Activated T-helper 1 cell treated with anti-CD3 and anti-CD28 coated beads, Interleukin-12 subunit alpha, Interleukin-12 subunit beta, Interleukin-2, Interleukin-4 antibody, amounts not matched to agents 30 ng/mL and 10 ng/mL and 1 ng/mL, durations not matched to agents 14 hours and 24 hours and 36 hours (primary cell): ENCODE measurements around the gene SCN1B. TPM values are rescaled to one million over a fixed set of nuclear protein-coding genes. Genes with fewer than 3 reads are reported as not detected.

Experiments
- DNase-seq: peaks from one replicate; pipeline ENCODE4 v3.0.0; 2021; ENCODE audit warnings: low spot score
- H3K27ac Mint-ChIP-seq: one replicate; pipeline ENCODE4 v1.8.0; 2021; ENCODE audit warnings: mild to moderate bottlenecking, mixed read lengths
- H3K27me3 Mint-ChIP-seq: one replicate; pipeline ENCODE4 v1.8.0; 2022; ENCODE audit warnings: mild to moderate bottlenecking, moderate library complexity, mixed read lengths; ENCODE audit not compliant: insufficient read depth
- H3K36me3 Mint-ChIP-seq: one replicate; pipeline ENCODE4 v1.8.0; 2021; ENCODE audit warnings: low read depth, mixed read lengths
- H3K4me1 Mint-ChIP-seq: one replicate; pipeline ENCODE4 v1.8.0; 2021; ENCODE audit warnings: low read depth, mixed read lengths
- H3K4me3 Mint-ChIP-seq: one replicate; pipeline ENCODE4 v1.8.0; 2021; ENCODE audit warnings: mild to moderate bottlenecking, moderate library complexity, mixed read lengths
- H3K9me3 Mint-ChIP-seq: one replicate; pipeline ENCODE4 v1.8.0; 2021; ENCODE audit warnings: mixed read lengths
- intact Hi-C: fragments of 100-400 bp; cut with micrococcal nuclease; formaldehyde crosslinking; loops from one replicate; pipeline ENCODE4 v1.15.1; 2024
- total RNA-seq: library from RNA; stranded (reverse); gene quantifications from 2 replicates; pipeline ENCODE4 v1.2.3, GENCODE V29; 2022

Gene SCN1B
- total RNA-seq, 1 donor from 2014 or later, result 1.2 TPM

DNA sequence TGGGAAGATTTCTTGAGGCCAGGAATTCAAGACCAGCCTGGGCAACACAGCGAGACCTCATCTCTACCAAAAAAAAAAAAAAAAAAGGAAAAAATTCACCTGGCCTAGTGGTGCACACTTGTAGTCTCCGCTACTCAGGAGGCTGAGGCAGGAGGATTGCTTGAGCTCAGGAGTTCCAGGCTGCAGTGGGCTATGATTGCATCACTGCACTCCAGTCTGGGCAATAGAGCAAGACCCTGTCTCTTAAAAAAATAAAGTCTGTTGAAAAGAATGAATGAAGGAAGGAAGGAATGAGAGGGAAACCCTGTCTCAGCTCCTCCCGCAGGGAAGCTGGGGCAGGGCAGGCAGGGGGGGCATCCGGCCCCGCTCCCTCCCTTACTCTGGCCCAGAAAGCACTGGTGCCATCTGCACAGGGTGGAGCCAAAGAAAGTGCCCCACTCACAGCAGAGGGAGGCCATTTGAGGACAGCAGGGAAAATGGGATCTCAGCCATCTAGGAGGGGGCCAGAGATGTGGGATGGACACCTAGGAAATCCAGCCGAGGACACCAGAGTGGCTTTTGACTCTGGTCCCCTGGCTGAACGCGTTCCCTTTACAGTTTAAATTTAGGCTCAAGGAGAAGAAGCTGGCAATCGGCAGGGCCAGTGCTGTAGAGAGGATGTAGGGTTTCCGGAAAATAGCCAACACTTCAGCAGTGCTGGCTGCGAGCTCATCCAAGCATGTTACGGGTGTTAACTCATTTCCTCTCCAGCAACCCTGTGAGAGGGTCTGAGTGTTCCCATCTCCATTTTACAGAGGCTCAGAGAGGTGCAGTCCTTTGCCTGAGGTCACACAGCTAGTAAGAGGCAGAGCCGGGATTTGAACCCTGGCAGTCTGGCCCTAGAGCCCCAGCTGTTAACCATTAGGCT, 7.7 kb downstream of the SCN1B start:
- Mint-ChIP-seq H3K27ac (no peak overlapping the region), H3K9me3 (no peaks in the 10 kb centered on the region), H3K27me3 (peaks cover 21% of the 10 kb centered on the region), H3K4me3 (no peak overlapping the region), H3K4me1 (peaks cover 7% of the 10 kb centered on the region), H3K36me3 (no peaks in the 10 kb centered on the region)
- intact Hi-C loops, result no loop called here
- DNase-seq, result no peak

DNA sequence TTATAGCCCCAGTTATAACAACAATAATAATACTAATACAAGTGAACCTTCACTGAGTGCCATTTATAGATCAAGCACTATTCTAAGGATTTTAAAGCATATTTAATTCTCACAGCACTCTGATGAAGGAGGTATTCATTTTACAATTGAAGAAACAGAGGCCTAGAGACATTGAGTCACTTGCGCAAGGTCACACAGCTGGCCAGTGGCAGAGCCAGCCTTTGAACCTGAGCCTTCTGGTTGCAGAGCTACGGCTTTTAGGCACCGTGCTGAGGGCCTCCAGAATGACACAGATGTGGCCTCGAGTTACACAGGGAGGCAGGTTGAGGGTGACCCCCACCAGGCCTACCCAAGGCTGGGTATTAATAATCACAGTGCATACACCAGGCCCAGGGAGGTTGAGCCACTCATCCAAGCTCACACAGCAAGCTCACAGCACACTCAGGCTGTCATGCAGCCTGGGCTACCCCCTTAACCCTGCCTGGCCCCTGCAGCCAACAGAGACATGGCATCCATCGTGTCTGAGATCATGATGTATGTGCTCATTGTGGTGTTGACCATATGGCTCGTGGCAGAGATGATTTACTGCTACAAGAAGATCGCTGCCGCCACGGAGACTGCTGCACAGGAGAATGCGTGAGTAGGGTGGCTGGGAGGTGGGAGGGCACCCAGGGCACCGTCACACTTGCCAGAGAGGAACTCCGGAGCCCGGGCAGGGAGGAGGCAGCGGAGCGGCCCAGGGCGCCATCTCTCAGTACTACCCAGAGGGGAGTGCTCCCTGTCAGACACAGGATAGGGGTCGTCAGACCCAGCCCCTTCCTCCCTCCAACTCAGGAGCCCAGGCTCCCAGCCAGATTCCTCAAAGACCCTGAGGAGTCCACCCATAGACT, 8.6 kb downstream of the SCN1B start:
- Mint-ChIP-seq H3K27ac (no peak overlapping the region), H3K4me3 (no peak overlapping the region), H3K27me3 (peaks cover 20% of the 10 kb centered on the region), H3K9me3 (no peaks in the 10 kb centered on the region), H3K4me1 (peaks cover 8% of the 10 kb centered on the region), H3K36me3 (no peaks in the 10 kb centered on the region)
- intact Hi-C loops, result no loop called here
- DNase-seq, result no peak

GRCh38 chr19:35039881-35040825, 9.9 kb downstream of the SCN1B start:
- H3K9me3 Mint-ChIP-seq, result no peaks in the 10 kb centered on the region
- no peak overlapping the region for H3K27ac Mint-ChIP-seq
- peaks cover 20% of the 10 kb centered on the region for H3K4me1 Mint-ChIP-seq
- no peak for DNase-seq
- intact Hi-C loops, result no loop called here
- no peak overlapping the region for H3K4me3 Mint-ChIP-seq
- peaks cover 16% of the 10 kb centered on the region for H3K27me3 Mint-ChIP-seq
- H3K36me3 Mint-ChIP-seq, result no peaks in the 10 kb centered on the region

- intact Hi-C loops, result no loop called here
- Mint-ChIP-seq H3K4me1 (peaks cover 28% of the 10 kb centered on the region), H3K27ac (no peak overlapping the region), H3K27me3 (peaks cover 16% of the 10 kb centered on the region), H3K4me3 (no peak overlapping the region), H3K9me3 (no peaks in the 10 kb centered on the region), H3K36me3 (no peaks in the 10 kb centered on the region)
- no peak for DNase-seq
Measured at GRCh38 chr19:35040826-35041547, 10.7 kb downstream of the SCN1B start.

- intact Hi-C loops, result no loop called here
- Mint-ChIP-seq H3K9me3 (no peaks in the 10 kb centered on the region), H3K4me3 (no peak within 1 kb of the TSS), H3K4me1 (peaks cover 28% of the 10 kb centered on the region), H3K36me3 (no peaks in the 10 kb centered on the region), H3K27me3 (peaks cover 16% of the 10 kb centered on the region), H3K27ac (no peak within 1 kb of the TSS)
- no peak for DNase-seq
Measured at GRCh38 chr19:35041548-35042055, 11.3 kb downstream of the SCN1B start, which contains the start of gene HPN. Gene HPN (plus strand): TSS chr19:35041721. CDS start chr19:35042507, 786 bp downstream.

DNA sequence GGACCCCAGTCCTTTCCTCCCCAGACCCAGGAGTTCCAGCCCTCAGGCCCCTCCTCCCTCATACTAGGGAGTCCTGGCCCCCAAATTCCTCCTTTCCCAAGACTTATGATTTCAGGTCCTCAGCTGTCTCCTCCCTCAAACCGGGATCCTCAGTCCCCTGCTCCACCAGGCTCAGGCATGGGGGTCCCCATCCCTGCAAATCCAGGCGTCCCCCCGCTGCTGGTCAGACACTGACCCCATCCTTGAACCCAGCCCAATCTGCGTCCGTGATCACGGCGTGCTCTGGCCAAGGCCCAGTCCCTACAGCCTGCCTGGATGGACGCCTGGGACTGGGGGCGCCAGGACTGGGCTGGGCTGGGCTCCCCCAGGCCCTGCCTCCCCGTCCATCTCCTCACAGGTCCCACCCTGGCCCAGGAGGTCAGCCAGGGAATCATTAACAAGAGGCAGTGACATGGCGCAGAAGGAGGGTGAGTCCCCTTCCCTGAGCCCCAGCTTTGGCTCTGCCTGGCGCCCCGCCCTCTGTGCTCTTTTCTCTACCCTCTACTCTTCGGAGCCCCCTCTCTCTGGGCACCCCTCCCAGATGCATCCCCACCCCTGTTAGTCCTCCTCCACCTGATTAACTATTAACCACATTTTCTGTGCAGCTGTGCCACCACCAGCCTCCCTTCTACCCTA, 11.9 kb downstream of the SCN1B start:
- no peak for DNase-seq
- Mint-ChIP-seq H3K36me3 (no peaks in the 10 kb centered on the region), H3K4me1 (peaks cover 28% of the 10 kb centered on the region), H3K9me3 (no peaks in the 10 kb centered on the region), H3K27me3 (peaks cover 16% of the 10 kb centered on the region), H3K4me3 (no peak overlapping the region), H3K27ac (no peak overlapping the region)
- intact Hi-C loops, result no loop called here

- Mint-ChIP-seq H3K9me3 (no peaks in the 10 kb centered on the region), H3K4me3 (no peak overlapping the region), H3K4me1 (peaks cover 28% of the 10 kb centered on the region), H3K36me3 (no peaks in the 10 kb centered on the region), H3K27me3 (peaks cover 13% of the 10 kb centered on the region), H3K27ac (no peak overlapping the region)
- DNase-seq, result no peak
- intact Hi-C loops, result no loop called here
Measured at GRCh38 chr19:35042954-35043604, 12.8 kb downstream of the SCN1B start.

DNA sequence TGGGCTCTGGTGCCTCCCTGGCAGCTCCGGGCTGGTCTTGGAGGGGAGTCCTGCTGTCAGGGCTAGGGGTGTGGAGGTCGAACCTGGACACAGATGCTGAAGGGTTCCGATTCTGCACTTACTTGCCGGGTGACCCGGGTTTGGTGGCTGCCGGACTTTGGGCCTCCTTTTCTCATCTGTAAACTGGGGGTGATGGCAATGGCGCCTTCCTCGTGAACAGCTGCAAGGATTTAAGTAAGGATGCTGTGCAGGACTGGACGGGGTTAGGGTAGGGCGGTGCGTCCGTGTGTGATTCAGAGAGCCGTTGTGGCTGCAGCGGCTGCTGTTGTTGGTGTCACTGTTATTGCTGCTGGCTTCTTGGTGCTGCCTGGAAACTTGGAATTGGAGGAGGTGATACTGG, 13.6 kb downstream of the SCN1B start:
- DNase-seq, result no peak
- H3K27ac Mint-ChIP-seq, result no peak overlapping the region
- H3K27me3 Mint-ChIP-seq, result peaks cover 13% of the 10 kb centered on the region
- intact Hi-C loops, result loop anchor here (1.0 to 2.0 kb wide), 3 partner anchors 23 to 71 kb away; no protein-coding TSS in a partner anchor
- no peaks in the 10 kb centered on the region for H3K9me3 Mint-ChIP-seq
- H3K4me3 Mint-ChIP-seq, result no peak overlapping the region
- no peaks in the 10 kb centered on the region for H3K36me3 Mint-ChIP-seq
- H3K4me1 Mint-ChIP-seq, result peaks cover 28% of the 10 kb centered on the region

DNA sequence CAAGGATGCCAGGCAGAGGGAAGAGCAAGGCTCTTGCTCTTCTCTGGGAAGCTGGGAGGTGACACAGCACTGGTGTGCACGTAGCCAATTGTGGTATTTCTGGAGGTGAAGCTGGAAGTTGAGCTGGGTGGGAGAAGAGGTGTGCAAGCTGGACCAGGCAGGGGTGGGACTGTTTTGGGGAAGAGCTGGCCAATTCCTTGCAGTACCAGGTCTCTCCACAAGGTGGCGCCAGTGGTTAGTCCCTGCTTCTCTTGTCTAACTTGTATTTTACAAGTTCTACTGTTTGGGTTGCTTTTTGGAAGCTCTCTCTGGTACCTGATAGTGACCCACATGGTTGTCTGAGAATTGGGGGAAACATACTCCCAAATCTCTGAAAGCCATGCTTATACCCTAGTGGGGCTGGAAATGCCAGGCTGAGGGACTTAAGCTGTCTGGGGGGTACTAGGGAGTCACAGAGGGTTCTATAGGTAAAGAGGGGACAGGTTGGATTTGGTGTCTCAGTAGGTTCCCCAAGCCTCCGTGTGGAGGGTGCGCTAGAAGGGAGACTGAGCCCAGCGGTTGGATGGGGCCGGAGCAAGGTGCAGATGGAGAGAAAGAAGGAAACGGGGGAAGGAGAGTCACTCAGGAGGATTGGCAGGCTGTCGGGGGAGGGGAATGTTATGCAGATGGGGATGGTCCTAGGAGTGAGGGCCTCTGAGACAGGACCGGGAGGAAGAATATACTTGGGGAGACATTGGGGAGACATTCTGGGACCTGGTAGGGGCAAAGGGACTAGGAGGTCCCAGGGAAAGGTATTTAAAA, 14.2 kb downstream of the SCN1B start:
- Mint-ChIP-seq H3K4me3 (no peak overlapping the region), H3K9me3 (no peaks in the 10 kb centered on the region), H3K27ac (no peak overlapping the region), H3K4me1 (peaks cover 28% of the 10 kb centered on the region), H3K27me3 (peaks cover 9% of the 10 kb centered on the region), H3K36me3 (no peaks in the 10 kb centered on the region)
- intact Hi-C loops, result loop anchor here (1.0 to 2.0 kb wide), 3 partner anchors 23 to 71 kb away; no protein-coding TSS in a partner anchor
- DNase-seq, result peak; percentile 32

GRCh38 chr19:35045667-35046300, 15.5 kb downstream of the SCN1B start:
- Mint-ChIP-seq H3K4me3 (no peak overlapping the region), H3K36me3 (no peaks in the 10 kb centered on the region), H3K4me1 (peaks cover 22% of the 10 kb centered on the region), H3K27me3 (peaks cover under 1% of the 10 kb centered on the region), H3K9me3 (no peaks in the 10 kb centered on the region), H3K27ac (no peak overlapping the region)
- intact Hi-C loops, result loop anchor here (2.0 kb wide), 1 partner anchor 45 kb away; no protein-coding TSS in a partner anchor
- peak; percentile 34 for DNase-seq
